ENCODE measurements around the gene ITPRID2.

Gene ITPRID2

DNA sequence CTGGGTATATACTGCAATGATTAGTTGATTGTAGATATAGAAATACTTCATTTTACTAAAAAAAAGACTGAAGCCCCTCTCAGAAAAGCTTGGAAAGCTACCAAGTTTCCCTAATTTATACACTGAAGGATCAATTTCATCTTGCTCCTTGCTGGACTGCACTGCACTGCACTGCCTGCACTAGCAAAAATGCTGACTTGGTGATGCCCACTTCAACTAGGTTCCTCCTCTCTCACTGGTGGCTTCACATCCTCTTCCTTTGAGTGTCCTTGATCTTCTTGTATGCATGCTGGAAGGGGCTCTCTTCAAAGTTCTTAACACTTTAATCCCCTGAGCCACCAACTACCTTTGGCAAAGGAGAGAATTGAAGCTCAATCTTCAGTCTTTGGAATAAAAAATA lies 31.7 kb upstream of the ITPRID2 start:
- TF ChIP-seq, protein P1, sequence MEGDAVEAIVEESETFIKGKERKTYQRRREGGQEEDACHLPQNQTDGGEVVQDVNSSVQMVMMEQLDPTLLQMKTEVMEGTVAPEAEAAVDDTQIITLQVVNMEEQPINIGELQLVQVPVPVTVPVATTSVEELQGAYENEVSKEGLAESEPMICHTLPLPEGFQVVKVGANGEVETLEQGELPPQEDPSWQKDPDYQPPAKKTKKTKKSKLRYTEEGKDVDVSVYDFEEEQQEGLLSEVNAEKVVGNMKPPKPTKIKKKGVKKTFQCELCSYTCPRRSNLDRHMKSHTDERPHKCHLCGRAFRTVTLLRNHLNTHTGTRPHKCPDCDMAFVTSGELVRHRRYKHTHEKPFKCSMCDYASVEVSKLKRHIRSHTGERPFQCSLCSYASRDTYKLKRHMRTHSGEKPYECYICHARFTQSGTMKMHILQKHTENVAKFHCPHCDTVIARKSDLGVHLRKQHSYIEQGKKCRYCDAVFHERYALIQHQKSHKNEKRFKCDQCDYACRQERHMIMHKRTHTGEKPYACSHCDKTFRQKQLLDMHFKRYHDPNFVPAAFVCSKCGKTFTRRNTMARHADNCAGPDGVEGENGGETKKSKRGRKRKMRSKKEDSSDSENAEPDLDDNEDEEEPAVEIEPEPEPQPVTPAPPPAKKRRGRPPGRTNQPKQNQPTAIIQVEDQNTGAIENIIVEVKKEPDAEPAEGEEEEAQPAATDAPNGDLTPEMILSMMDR (IDR thresholded peaks at IDR 0.05; ENCODE audit: low read depth, low read length, missing control alignments), result no peak
- no peak for DNase-seq (ENCODE audit: extremely low read depth, low read depth)

DNA sequence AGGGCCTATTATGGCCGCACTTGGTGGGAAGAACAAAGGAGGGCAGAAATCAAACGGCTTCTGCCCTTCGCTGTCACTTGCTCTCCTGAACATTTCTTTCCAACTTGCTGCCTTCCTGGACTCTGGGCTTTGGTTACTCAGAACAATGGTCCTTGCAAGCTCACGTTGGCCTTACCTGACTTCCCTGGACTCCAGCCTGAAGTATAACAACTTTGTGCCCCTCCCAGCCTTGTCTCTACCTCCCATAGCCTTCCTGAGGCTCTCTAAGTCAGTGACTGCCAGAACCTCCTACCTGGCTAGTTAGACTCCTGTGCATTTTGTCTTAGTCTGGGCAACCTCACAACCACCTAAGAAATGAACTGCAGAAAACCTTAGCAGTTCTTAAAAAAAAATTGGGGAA lies 30.2 kb upstream of the ITPRID2 start:
- DNase-seq (ENCODE audit: extremely low read depth, low read depth), result no peak
- no peak overlapping the region for H3K4me3 ChIP-seq (replicated peaks; ENCODE audit: low read depth, low read length)
- TF ChIP-seq, protein P1 (IDR thresholded peaks at IDR 0.05; ENCODE audit: low read depth, low read length, missing control alignments), result no peak

More for the DNA sequence above, 31.7 kb upstream of the ITPRID2 start:
- H3K4me3 ChIP-seq (replicated peaks; ENCODE audit: low read depth, low read length), result no peak overlapping the region

DNA sequence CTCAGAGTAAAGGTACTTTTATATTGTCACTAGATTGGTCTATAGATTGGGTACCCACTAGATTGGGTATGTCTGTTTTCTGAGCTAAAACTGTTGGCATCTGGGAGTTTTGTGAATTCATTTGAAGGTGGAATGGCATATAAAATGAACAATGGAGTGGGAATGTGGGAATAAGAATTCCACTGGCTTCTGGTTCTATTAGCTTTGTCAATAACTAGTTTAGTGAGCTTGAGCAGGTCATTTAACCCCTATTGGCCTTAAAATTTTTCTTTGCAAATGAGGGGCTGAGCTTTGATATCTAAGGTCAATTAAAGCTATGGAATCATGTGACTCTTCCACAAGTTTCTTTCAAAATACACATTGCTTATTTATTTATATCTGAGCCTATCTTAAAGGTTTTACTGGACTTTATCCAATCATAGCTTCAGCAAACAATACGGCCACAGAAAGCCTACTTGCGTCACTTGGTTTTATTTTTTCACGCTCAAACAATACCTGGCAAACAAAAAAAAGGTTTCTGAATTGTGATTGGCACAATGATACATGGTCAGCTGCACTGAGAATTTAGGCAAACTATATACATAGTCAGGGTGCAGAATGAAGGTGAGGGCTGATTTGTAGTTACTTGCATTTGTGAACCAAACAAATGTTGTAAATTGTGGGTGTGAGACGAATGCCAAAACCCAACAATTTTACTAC lies 28.8 kb upstream of the ITPRID2 start:
- no peak overlapping the region for H3K4me3 ChIP-seq (replicated peaks; ENCODE audit: low read depth, low read length)
- DNase-seq (ENCODE audit: extremely low read depth, low read depth), result no peak
- TF ChIP-seq, protein P1 (IDR thresholded peaks at IDR 0.05; ENCODE audit: low read depth, low read length, missing control alignments), result no peak

DNA sequence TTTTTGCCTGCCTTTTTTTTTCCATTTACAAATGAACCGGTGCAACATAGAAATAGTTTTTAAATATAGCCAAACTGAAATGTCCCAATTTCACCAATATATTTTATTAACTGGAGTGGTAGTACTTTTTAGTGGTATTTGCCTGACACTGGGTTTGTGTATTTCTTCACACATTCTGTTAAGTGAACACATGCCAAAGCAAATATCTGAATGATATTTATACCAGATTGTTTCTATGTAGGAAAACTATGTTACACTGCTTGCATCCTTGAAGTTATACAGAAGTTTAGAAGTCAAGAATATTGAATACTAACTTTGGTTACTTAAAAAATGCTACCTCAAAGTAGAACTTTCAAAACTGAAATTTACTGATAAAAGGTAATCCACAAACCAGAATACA lies 19.4 kb upstream of the ITPRID2 start:
- H3K4me3 ChIP-seq (replicated peaks; ENCODE audit: low read depth, low read length), result no peak overlapping the region
- no peak for DNase-seq (ENCODE audit: extremely low read depth, low read depth)
- TF ChIP-seq, protein P1 (IDR thresholded peaks at IDR 0.05; ENCODE audit: low read depth, low read length, missing control alignments), result no peak

DNA sequence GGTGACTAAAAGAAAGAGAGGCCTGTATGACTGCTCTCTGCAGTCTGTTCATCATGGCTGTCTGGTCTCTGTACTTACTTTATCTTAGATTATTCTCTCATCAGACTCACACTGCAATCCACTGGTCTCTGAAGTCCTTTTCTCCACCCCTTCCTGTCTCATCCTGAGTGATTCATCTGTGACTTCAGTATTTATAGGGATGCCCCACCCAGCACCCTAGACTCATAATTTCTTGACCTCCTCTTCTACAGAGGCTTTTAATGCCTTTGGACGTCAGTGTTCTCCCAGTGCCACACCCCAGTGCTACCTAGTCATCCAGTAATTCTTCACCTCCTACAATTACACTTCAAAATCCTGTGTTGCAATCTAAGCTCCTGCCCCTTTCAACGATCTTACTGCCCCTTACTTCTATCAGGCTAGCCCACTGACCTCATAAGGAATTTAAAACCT lies 14.9 kb upstream of the ITPRID2 start:
- TF ChIP-seq, protein P1 (IDR thresholded peaks at IDR 0.05; ENCODE audit: low read depth, low read length, missing control alignments), result no peak
- H3K4me3 ChIP-seq (replicated peaks; ENCODE audit: low read depth, low read length), result no peak overlapping the region
- peak; percentile 56 for DNase-seq (ENCODE audit: extremely low read depth, low read depth)

DNA sequence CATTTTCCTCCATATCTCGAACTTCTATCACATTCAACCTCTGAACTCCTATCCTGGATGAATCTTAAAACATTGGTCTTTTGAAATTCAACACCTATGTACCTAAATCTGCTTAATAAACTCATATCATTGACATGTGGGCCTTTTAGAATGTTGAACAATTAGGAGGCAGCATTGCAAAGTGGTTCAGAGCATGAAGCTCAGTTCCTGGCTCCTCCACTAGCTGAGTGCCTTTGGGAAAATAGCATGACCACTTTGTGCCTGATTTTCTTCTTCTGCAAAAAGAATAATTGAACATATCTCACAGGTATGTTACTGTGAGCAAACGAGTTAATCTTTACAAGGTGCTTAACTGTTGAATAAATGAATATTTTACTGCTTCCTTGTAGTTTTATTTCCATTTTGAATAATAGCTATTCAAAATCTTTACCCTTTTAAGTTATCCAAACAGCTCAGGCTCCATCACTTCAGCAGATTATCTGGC lies 14.3 kb upstream of the ITPRID2 start:
- no peak overlapping the region for H3K4me3 ChIP-seq (replicated peaks; ENCODE audit: low read depth, low read length)
- TF ChIP-seq, protein P1 (IDR thresholded peaks at IDR 0.05; ENCODE audit: low read depth, low read length, missing control alignments), result no peak
- no peak for DNase-seq (ENCODE audit: extremely low read depth, low read depth)
